ENCODE measurements around the gene PTPRA. TPM values are rescaled to one million over a fixed set of nuclear protein-coding genes. Genes with fewer than 3 reads are reported as not detected.
"Not testable (repeated sequence)": the region's sequence is repeated elsewhere in the genome, so short reads cannot be mapped to it uniquely, and the experiment has no call there.

Gene PTPRA, protein sequence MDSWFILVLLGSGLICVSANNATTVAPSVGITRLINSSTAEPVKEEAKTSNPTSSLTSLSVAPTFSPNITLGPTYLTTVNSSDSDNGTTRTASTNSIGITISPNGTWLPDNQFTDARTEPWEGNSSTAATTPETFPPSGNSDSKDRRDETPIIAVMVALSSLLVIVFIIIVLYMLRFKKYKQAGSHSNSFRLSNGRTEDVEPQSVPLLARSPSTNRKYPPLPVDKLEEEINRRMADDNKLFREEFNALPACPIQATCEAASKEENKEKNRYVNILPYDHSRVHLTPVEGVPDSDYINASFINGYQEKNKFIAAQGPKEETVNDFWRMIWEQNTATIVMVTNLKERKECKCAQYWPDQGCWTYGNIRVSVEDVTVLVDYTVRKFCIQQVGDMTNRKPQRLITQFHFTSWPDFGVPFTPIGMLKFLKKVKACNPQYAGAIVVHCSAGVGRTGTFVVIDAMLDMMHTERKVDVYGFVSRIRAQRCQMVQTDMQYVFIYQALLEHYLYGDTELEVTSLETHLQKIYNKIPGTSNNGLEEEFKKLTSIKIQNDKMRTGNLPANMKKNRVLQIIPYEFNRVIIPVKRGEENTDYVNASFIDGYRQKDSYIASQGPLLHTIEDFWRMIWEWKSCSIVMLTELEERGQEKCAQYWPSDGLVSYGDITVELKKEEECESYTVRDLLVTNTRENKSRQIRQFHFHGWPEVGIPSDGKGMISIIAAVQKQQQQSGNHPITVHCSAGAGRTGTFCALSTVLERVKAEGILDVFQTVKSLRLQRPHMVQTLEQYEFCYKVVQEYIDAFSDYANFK
- 92.0 TPM in 2 replicates for total RNA-seq

DNA sequence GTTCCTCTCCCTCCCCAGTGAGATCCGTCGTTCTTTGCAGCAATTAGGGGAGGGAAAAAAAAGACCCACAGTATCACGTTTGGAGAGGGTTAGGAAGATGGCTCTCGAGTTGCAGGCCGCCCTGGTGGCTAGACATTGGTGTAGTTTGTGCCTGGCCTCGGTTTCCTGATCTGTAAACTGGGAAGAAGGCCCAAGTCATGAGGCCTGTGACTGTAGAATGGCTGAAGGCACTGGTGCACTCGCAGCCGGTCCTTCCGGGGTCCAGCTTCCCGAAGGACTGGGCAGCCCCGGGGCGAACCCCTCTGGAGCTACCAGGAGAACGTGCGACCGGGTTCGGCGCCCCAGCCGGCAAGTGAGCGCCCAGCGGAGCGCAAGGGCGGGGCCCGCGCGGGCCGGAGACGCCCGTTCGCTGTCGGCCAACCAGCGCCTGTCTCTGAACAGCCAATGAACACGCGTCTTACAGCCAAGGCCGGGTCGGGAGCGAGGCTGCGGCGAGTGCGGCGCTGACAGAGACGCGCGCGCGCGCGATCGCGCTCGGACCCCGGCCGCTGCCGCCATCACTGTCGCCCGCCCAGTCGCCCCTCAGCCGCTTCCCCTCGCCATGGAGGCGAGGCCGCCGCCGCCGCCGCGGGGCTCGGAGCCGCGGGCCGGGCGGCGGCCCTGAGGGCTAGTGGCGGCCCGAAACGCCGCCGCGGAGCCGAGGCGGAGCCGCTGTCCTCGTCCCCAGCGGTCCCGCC lies at the start of gene PTPRA:
TSS of gene PTPRA (plus strand) at position 472 of the 737 bp plus-strand sequence. CDS start 90,797 bp downstream, outside the sequence.
- intact Hi-C loops (cut with micrococcal nuclease) = loop anchor here (1.0 to 5.0 kb wide), 5 partner anchors 33 to 172 kb away; partner anchors contain the start of genes PCED1A and VPS16
- H3K36me3 Mint-ChIP-seq (ENCODE audit: low read depth) = peaks cover 30% of the 10 kb centered on the region
- H3K9me3 Mint-ChIP-seq = no peaks in the 10 kb centered on the region
- DNase-seq (ENCODE audit: low spot score) = peak; percentile 90
- H3K4me3 Mint-ChIP-seq (ENCODE audit: low read depth) = peak within 1 kb of the TSS; percentile 88
- H3K4me1 Mint-ChIP-seq (ENCODE audit: low read depth) = peaks cover 45% of the 10 kb centered on the region
- peak within 1 kb of the TSS; percentile 94 for H3K27ac Mint-ChIP-seq
- no peaks in the 10 kb centered on the region for H3K27me3 Mint-ChIP-seq (ENCODE audit: low read depth)

DNA sequence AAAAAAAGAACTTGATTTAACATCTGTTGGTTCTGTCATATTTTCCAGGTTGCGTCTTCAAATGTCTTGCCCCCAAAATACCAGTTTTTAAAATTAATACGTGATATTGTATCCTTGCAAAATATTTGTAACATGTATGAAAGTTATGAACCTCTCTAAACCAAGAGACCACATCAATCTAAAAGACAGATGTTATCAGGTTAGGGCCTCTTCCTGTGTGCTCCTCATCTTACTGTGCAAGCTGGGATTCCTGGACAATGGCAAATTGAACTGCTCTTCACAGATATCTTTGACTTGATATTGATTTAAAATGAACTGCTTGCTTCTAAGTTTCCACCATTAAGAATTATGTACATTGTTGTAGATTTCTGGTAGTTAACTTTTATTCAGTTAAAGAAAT lies 47.5 kb upstream of the PTPRA start:
- H3K36me3 Mint-ChIP-seq (ENCODE audit: low read depth) = no peaks in the 10 kb centered on the region
- DNase-seq (ENCODE audit: low spot score) = no peak
- H3K9me3 Mint-ChIP-seq = no peaks in the 10 kb centered on the region
- peaks cover 44% of the 10 kb centered on the region for H3K27me3 Mint-ChIP-seq (ENCODE audit: low read depth)
- intact Hi-C loops (cut with micrococcal nuclease) = no loop called here
- peaks cover 21% of the 10 kb centered on the region for H3K4me1 Mint-ChIP-seq (ENCODE audit: low read depth)
- peak overlapping the region; percentile 52 for H3K4me3 Mint-ChIP-seq (ENCODE audit: low read depth)
- H3K27ac Mint-ChIP-seq = no peak overlapping the region

DNA sequence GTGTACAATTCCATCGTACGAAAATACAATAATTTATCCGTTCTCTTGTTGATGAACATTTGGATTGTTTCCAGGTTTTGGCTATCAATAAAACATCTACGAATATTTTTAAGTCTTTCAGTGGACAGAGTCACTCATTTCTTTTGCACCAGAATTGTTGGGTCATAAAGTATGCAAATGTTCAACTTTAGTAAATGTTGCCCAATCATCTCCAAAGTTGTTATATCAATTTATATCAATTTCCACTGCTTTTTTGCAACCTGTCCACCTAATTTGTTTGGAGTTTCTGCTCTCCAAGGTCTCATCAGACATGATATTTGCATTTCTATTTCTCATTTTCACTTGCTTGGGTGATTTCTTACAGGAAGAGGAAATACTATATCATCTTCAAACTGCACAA lies 46.6 kb upstream of the PTPRA start:
- no peak for DNase-seq (ENCODE audit: low spot score)
- H3K36me3 Mint-ChIP-seq (ENCODE audit: low read depth) = no peaks in the 10 kb centered on the region
- no peaks in the 10 kb centered on the region for H3K9me3 Mint-ChIP-seq
- H3K4me3 Mint-ChIP-seq (ENCODE audit: low read depth) = no peak overlapping the region
- intact Hi-C loops (cut with micrococcal nuclease) = no loop called here
- H3K27me3 Mint-ChIP-seq (ENCODE audit: low read depth) = peaks cover 40% of the 10 kb centered on the region
- H3K27ac Mint-ChIP-seq = no peak overlapping the region
- peaks cover 18% of the 10 kb centered on the region for H3K4me1 Mint-ChIP-seq (ENCODE audit: low read depth)

DNA sequence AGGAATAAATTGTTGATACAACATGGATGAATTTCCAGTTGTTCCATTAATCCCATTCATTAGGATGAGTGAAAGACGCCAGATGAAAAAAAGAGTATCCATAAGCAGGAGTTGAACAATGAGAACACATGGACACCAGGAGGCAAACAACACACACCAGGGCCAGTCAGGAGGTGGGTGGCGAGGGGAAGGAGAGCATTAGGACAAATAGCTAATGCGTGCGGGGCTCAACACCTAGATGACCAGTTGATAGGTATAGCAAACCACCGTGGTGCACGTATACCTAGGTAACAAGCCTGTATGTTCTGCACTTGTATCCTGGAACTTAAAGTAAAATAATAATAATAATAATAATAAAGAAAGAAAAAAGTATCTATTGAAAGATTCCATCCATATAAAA lies 43.9 kb upstream of the PTPRA start:
- H3K36me3 Mint-ChIP-seq (ENCODE audit: low read depth) = no peaks in the 10 kb centered on the region
- DNase-seq (ENCODE audit: low spot score) = no peak
- H3K27ac Mint-ChIP-seq = no peak overlapping the region
- no peak overlapping the region for H3K4me3 Mint-ChIP-seq (ENCODE audit: low read depth)
- intact Hi-C loops (cut with micrococcal nuclease) = no loop called here
- H3K9me3 Mint-ChIP-seq = no peaks in the 10 kb centered on the region
- peaks cover 39% of the 10 kb centered on the region for H3K27me3 Mint-ChIP-seq (ENCODE audit: low read depth)
- peaks cover 20% of the 10 kb centered on the region for H3K4me1 Mint-ChIP-seq (ENCODE audit: low read depth)

DNA sequence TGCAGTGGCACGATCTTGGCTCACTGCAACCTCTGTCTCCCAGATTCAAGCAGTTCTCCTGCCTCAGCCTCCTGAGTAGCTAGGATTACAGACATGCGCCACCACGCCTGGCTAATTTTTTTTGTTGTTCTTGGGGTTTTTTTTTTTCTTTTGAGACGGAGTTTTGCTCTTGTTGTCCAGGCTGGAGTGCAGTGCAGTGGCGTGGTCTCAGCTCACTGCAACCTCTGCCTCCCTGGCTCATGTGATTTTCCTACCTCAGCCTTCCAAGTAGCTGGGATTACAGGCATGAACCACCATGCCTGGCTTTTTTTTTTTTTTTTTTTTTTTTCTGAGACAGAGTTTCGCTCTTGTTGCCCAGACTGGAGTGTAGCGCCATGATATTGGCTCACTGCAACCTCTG lies 42.1 kb upstream of the PTPRA start:
- intact Hi-C loops (cut with micrococcal nuclease); DNase-seq (ENCODE audit: low spot score); H3K36me3 Mint-ChIP-seq (ENCODE audit: low read depth); H3K4me3 Mint-ChIP-seq (ENCODE audit: low read depth); H3K27ac Mint-ChIP-seq; H3K9me3 Mint-ChIP-seq: not testable (repeated sequence)
- Mint-ChIP-seq H3K27me3 (ENCODE audit: low read depth) (peaks cover 33% of the 10 kb centered on the region), H3K4me1 (ENCODE audit: low read depth) (peaks cover 14% of the 10 kb centered on the region)

DNA sequence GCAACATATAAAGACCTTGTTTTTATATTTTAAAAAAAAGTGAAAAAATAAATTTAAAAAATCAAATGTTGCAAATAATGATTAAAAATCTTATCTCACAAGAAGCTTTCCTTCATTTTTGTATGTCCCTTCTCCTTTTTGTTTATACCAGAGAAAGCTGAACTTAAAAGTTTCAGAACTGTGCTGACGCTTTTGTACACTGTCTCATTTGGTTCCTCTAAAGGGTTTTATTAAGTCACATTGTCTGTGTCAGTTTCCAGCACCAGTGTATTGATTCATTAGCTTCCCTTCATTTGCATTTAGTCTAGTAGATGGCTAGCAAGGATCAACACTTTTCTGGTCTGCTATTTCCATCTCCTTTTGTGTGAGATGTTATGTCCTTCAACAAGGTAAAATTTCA lies 39.5 kb upstream of the PTPRA start:
- peaks cover 11% of the 10 kb centered on the region for H3K36me3 Mint-ChIP-seq (ENCODE audit: low read depth)
- peaks cover 10% of the 10 kb centered on the region for H3K27me3 Mint-ChIP-seq (ENCODE audit: low read depth)
- H3K27ac Mint-ChIP-seq = no peak overlapping the region
- intact Hi-C loops (cut with micrococcal nuclease) = no loop called here
- H3K9me3 Mint-ChIP-seq = no peaks in the 10 kb centered on the region
- H3K4me3 Mint-ChIP-seq (ENCODE audit: low read depth) = no peak overlapping the region
- no peak for DNase-seq (ENCODE audit: low spot score)
- H3K4me1 Mint-ChIP-seq (ENCODE audit: low read depth) = peaks cover 3% of the 10 kb centered on the region

DNA sequence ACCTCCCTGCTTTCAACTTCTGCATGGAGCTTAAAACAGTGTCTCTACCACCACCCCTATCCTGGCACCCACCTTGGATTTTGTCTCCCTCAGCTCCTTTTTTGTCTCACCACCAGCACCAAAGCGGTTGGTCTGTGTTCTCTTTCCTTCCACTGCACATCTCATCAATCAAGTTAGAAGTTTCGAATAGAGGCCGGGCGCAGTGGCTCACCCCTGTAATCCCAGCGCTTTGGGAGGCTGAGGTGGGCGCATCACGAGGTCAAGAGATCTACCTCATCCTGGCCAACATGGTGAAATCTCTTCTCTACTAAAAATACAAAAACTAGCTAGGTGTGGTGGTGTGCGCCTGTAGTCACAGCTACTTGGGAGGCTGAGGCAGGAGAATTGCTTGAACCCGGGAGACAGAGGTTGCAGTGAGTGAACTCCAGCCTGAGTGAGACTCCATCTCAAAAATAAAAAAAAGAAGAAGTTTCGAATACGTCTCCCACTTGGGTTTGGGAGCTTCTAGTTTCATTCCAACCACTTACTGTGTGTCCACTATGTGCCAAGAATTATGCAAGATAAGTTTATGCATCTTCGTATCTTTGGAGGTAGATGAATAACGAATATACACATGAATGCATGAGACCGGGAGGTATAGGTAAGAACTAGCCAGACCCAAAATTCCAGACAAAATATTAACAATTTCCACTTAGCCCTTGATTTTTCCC lies 38.7 kb upstream of the PTPRA start:
- intact Hi-C loops (cut with micrococcal nuclease) = no loop called here
- Mint-ChIP-seq H3K36me3 (ENCODE audit: low read depth) (peaks cover 14% of the 10 kb centered on the region), H3K4me1 (ENCODE audit: low read depth) (peaks cover 9% of the 10 kb centered on the region), H3K27ac (no peak overlapping the region), H3K9me3 (peaks cover 3% of the 10 kb centered on the region), H3K4me3 (ENCODE audit: low read depth) (no peak overlapping the region), H3K27me3 (ENCODE audit: low read depth) (peaks cover 4% of the 10 kb centered on the region)
- DNase-seq (ENCODE audit: low spot score) = no peak

DNA sequence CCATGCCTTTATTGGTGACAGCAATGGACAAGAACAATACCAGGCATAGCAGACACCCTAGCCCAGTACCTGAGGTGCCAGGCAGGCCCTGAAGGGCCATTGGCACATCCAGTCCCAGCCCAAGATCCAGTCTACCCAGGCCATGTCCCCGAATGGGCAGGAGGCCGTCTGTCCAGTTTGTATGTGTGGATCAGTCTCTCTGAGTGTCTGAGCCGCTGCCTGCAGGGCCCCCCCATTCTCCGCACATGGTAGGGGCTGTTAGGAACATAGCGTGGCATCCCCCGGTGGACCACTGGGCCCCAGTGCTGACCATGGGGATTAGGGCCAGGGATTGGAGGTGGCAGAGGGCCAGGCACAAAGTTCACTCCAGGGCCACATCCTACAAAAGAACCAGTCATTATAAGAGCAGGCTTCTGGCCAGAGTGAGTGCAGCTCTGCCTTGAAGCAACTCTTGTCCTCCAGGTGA lies 37.9 kb upstream of the PTPRA start:
- peaks cover 9% of the 10 kb centered on the region for H3K4me1 Mint-ChIP-seq (ENCODE audit: low read depth)
- peaks cover 15% of the 10 kb centered on the region for H3K36me3 Mint-ChIP-seq (ENCODE audit: low read depth)
- peaks cover 3% of the 10 kb centered on the region for H3K9me3 Mint-ChIP-seq
- no peak overlapping the region for H3K4me3 Mint-ChIP-seq (ENCODE audit: low read depth)
- intact Hi-C loops (cut with micrococcal nuclease) = no loop called here
- no peak for DNase-seq (ENCODE audit: low spot score)
- H3K27ac Mint-ChIP-seq = no peak overlapping the region
- H3K27me3 Mint-ChIP-seq (ENCODE audit: low read depth) = no peaks in the 10 kb centered on the region

DNA sequence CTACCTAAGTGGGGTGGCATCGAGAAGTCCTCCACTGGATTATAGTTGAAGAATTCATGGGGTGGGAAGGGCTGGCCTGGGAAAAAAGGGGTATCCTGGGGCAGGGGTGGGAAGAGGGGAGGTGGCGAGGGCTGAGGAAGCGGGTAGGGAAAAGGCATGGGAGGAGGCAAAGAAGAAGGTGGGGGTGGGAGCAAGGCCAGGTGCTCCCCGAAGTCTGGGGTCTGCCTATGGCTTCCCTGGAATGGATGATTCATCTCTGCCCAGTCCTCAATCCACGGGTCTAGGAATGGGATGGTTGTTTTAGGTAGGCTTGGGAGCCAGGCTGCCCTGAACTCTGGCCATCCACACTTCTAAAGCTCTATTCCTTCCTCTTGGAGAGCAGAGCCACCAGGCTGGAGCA lies 37.2 kb upstream of the PTPRA start:
- no peaks in the 10 kb centered on the region for H3K27me3 Mint-ChIP-seq (ENCODE audit: low read depth)
- peaks cover 15% of the 10 kb centered on the region for H3K36me3 Mint-ChIP-seq (ENCODE audit: low read depth)
- intact Hi-C loops (cut with micrococcal nuclease) = no loop called here
- no peak overlapping the region for H3K4me3 Mint-ChIP-seq (ENCODE audit: low read depth)
- DNase-seq (ENCODE audit: low spot score) = no peak
- H3K4me1 Mint-ChIP-seq (ENCODE audit: low read depth) = peaks cover 9% of the 10 kb centered on the region
- H3K9me3 Mint-ChIP-seq = peaks cover 3% of the 10 kb centered on the region
- H3K27ac Mint-ChIP-seq = no peak overlapping the region

DNA sequence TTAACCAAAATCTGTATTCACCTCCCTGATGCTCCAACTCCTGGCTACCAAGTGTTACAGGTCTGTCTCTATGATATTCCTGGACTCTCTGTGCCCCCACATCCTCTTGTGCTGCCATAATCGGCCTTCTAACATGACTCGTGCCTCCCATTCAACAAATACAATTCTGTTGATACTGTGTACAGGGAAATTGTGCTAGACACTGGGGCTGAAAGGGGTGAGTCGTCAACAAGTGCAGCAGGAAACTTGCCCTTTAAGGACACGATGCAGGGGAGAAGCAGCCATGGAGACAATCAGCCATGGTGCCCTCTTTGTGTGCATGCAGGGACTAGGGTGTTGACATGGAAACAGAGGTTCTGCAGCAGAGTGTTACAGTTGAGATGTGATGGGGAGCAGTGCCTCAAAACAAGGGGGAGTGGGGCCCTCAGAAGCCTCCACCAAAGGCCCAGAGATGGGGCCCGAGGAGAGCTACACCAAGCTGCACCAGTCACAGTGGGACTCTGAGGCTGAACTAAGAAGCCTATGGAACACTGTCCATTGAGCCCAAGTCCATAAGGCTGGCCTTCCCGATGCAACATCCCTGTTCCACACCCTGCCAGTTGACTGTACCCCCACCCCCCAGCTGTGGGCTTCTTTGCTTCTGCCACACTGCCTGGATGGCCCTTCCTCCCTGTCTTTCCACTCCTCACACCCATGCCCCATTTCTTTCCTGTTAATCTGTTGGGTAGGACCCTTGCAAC lies 35.9 kb upstream of the PTPRA start:
- Mint-ChIP-seq H3K4me1 (ENCODE audit: low read depth) (peaks cover 10% of the 10 kb centered on the region), H3K36me3 (ENCODE audit: low read depth) (peaks cover 15% of the 10 kb centered on the region), H3K4me3 (ENCODE audit: low read depth) (no peak overlapping the region), H3K9me3 (peaks cover 3% of the 10 kb centered on the region), H3K27ac (no peak overlapping the region), H3K27me3 (ENCODE audit: low read depth) (no peaks in the 10 kb centered on the region)
- no peak for DNase-seq (ENCODE audit: low spot score)
- intact Hi-C loops (cut with micrococcal nuclease) = no loop called here

DNA sequence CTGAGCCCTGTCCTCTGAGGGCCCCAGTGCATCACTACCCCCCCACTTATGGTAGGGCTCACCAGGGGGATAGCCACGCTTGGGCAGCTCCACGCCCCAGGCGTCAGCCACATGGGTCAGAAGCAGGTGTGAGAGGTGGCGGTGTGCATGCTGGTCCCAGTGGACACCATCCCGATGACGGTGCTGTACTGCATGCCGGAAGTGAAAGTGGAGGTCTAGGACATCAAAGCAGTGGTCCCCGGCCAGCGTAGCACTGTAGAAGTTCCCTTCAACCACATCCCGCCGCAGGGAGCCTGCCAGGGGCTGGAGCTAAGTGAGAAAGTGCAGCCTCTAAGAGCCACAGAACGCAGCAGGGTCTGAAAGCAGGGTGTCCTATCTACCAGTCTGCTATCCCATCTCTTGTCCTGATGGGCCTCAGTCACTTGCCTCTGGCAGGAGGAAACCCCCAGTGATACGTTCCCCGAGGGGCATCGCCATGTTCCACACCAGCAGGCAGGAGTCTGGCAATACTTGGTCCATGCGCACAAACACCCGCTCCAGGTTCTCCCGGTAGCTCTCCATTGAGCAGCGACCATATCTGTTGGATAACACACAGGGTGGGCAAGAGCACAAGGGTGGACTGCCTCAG lies 35.0 kb upstream of the PTPRA start:
- H3K27ac Mint-ChIP-seq = no peak overlapping the region
- H3K9me3 Mint-ChIP-seq = peaks cover 3% of the 10 kb centered on the region
- no peaks in the 10 kb centered on the region for H3K27me3 Mint-ChIP-seq (ENCODE audit: low read depth)
- DNase-seq (ENCODE audit: low spot score) = no peak
- intact Hi-C loops (cut with micrococcal nuclease) = no loop called here
- peaks cover 10% of the 10 kb centered on the region for H3K4me1 Mint-ChIP-seq (ENCODE audit: low read depth)
- H3K36me3 Mint-ChIP-seq (ENCODE audit: low read depth) = peaks cover 15% of the 10 kb centered on the region
- H3K4me3 Mint-ChIP-seq (ENCODE audit: low read depth) = peak overlapping the region; percentile 55
